AG04450 (cell line): Measurements from ENCODE around the gene ABCA2. TPM values are rescaled to one million over a fixed set of nuclear protein-coding genes. Genes with fewer than 3 reads are reported as not detected.
A peak's percentile ranks its signal among the peaks of the same experiment; 100 is the strongest.

Experiments used
- CTCF ChIA-PET: fragments of 300-600, 350-600 bp; formaldehyde crosslinking; extraction: SDS; loops from one replicate; lab custom pipeline; 2022; ENCODE audit warnings: antibody characterized with exemption, inconsistent platforms; lab: Charles Lee
- POLR2A ChIA-PET: fragments of 350-600 bp; formaldehyde crosslinking; extraction: SDS; loops from one replicate; lab custom pipeline; 2021; ENCODE audit warnings: antibody characterized with exemption, inconsistent platforms; lab: Yijun Ruan, JAX
- DNase-seq: peaks from one replicate; pipeline ENCODE4 v3.0.0-alpha.2; 2011; ENCODE audit warnings: low read depth, low spot score
- H3K27ac ChIP-seq: one replicate; pipeline ENCODE4 v1.5.1; 2012; ENCODE audit warnings: low read depth, low read length, control low read depth
- H3K27me3 ChIP-seq: one replicate; pipeline ENCODE4 v1.6.0; 2012; ENCODE audit warnings: low read length; ENCODE audit not compliant: control insufficient read depth, insufficient read depth
- H3K4me3 ChIP-seq: 2 replicates; pipeline ENCODE4 v1.5.1; 2011; ENCODE audit warnings: mild to moderate bottlenecking, low read depth, low read length, control low read depth
- H3K9me3 ChIP-seq: 2 replicates; pipeline ENCODE4 v1.5.1; 2012; ENCODE audit warnings: low read length; ENCODE audit not compliant: control insufficient read depth, insufficient read depth
- CTCF ChIP-seq: IDR thresholded peaks from 2 replicates; pipeline ENCODE4 v1.5.1; 2011; ENCODE audit warnings: low read depth, low read length, control low read depth, inconsistent platforms
- polyA plus RNA-seq: library from polyadenylated mRNA; depleted of rRNA; stranded (reverse); fragments of >200 nt; gene quantifications from 2 replicates; pipeline ENCODE4 v1.2.3, GENCODE V29; 2011

Gene ABCA2
- polyA plus RNA-seq, 1 experiment = 4.7 TPM

GRCh38 chr9:136994180-136994887, 33.7 kb downstream of the ABCA2 start:
- no peak overlapping the region for H3K4me3 ChIP-seq
- no peak overlapping the region for H3K27ac ChIP-seq
- DNase-seq = no peak
- peaks cover 2% of the 10 kb centered on the region for H3K27me3 ChIP-seq
- H3K9me3 ChIP-seq = peaks cover 12% of the 10 kb centered on the region
- ChIA-PET CTCF (interaction anchor here (2.8 kb wide), 1 partner anchor 35 kb away, joined by 11 read pairs; no protein-coding TSS in a partner anchor), POLR2A (no interaction called here)
- no peak for TF ChIP-seq CTCF

- no peak for DNase-seq
- Histone ChIP-seq H3K4me3 (peak overlapping the region; percentile 74), H3K9me3 (peaks cover 12% of the 10 kb centered on the region), H3K27ac (no peak overlapping the region), H3K27me3 (peaks cover 4% of the 10 kb centered on the region)
- CTCF ChIA-PET = interaction anchor here (1.5 to 2.8 kb wide), 2 partner anchors 37 to 43 kb away, joined by 3 to 11 read pairs; no protein-coding TSS in a partner anchor
- TF ChIP-seq CTCF = no peak
- POLR2A ChIA-PET = interaction anchor here (1.1 kb wide), 1 partner anchor 284 kb away, joined by 3 read pairs; no protein-coding TSS in a partner anchor
These were observed 35.1 kb downstream of the ABCA2 start for GRCh38 chr9:136992819-136993369.

- H3K4me3 ChIP-seq = peak within 1 kb of the TSS; percentile 74
- H3K27me3 ChIP-seq = peaks cover 6% of the 10 kb centered on the region
- peak; percentile 57 for DNase-seq
- no peak for TF ChIP-seq CTCF
- H3K27ac ChIP-seq = no peak within 1 kb of the TSS
- CTCF ChIA-PET = interaction anchor here (0.6 to 2.8 kb wide), 4 partner anchors 37 to 72 kb away, joined by 3 to 11 read pairs (median 3); no protein-coding TSS in a partner anchor
- POLR2A ChIA-PET = interaction anchor here (0.6 to 1.1 kb wide), 4 partner anchors 8 to 284 kb away, joined by 3 to 4 read pairs (median 3); partner anchors contain the start of gene EDF1
- H3K9me3 ChIP-seq = peaks cover 12% of the 10 kb centered on the region
These were observed 35.8 kb downstream of the ABCA2 start, which contains the start of gene PAXX for GRCh38 chr9:136991993-136992818. Gene PAXX, plus strand, starts transcription at chr9:136992422. Its CDS starts 22 bp downstream, at chr9:136992444.

GRCh38 chr9:136990242-136990911, 37.7 kb downstream of the ABCA2 start:
- CTCF ChIA-PET = no interaction called here
- POLR2A ChIA-PET = no interaction called here
- Histone ChIP-seq H3K9me3 (peaks cover 12% of the 10 kb centered on the region), H3K27me3 (peaks cover 17% of the 10 kb centered on the region), H3K27ac (no peak overlapping the region), H3K4me3 (no peak overlapping the region)
- no peak for TF ChIP-seq CTCF
- no peak for DNase-seq
